B cell (primary cell): ENCODE measurements around the gene KCNQ5.

ENCODE experiments used
- CTCF ChIP-seq: fragments of 200-600 bp; IDR thresholded peaks from one replicate; pipeline ENCODE4 v1.8.0; 2022; ENCODE audit warnings: antibody characterized with exemption, mild to moderate bottlenecking
- EZH2 ChIP-seq: IDR thresholded peaks from 2 replicates; pipeline ENCODE4 v1.6.1; 2012; ENCODE audit warnings: borderline replicate concordance, low read depth, mild to moderate bottlenecking, moderate library complexity, low read length; ENCODE audit not compliant: insufficient read depth, poor library complexity, severe bottlenecking

GRCh38 chr6:73049971-73050594 is 428.2 kb downstream of the KCNQ5 start:
- TF ChIP-seq CTCF = no peak
- TF ChIP-seq EZH2 = no peak
